Pancreas (tissue), 10 donors: Measurements from ENCODE around the gene SHC4. TPM values are rescaled to one million over a fixed set of nuclear protein-coding genes. Genes with fewer than 3 reads are reported as not detected.
"Not testable (repeated sequence)": the region's sequence is repeated elsewhere in the genome, so short reads cannot be mapped to it uniquely, and the experiment has no call there.

Experiments used
- ATAC-seq, 4 donors: fragments of 200-7000 bp; cut with Tn5 transposase; one replicate each; pipeline versions ENCODE4 v1.8.0 to v1.9.1; 2020; ENCODE audit warnings: mild to moderate bottlenecking in 4 of 4, moderate library complexity in 4 of 4
- DNase-seq, 6 donors: peaks; one replicate each; pipeline ENCODE4 v3.0.0-alpha.2; 2020
- FAIRE-seq: peaks from 2 replicates; lab custom pipeline; 2012; peaks lifted over from hg19 to GRCh38; lab: Jason Lieb, UNC
- H3K27ac ChIP-seq, 4 donors: fragments of 200-600 bp; sonication (generic); 1 replicate in 3 of 4; 2 replicates in 1 of 4; pipeline versions ENCODE4 v1.5.0 to v1.8.0; 2020
- H3K27me3 ChIP-seq, 4 donors: fragments of 200-600 bp; one replicate each; pipeline ENCODE4 v1.8.0; 2021
- H3K36me3 ChIP-seq, 3 donors: fragments of 200-600 bp; sonication (generic) in 1 of 3; one replicate each; pipeline versions ENCODE4 v1.5.0 to v1.8.0; 2020 to 2021
- H3K4me1 ChIP-seq, 3 donors: fragments of 200-600 bp; one replicate each; pipeline ENCODE4 v1.8.0; 2021
- H3K4me3 ChIP-seq, 4 donors: fragments of 200-600 bp; sonication (generic) in 2 of 4; one replicate each; pipeline versions ENCODE4 v1.5.0 to v1.8.0; 2020 to 2021
- H3K9me3 ChIP-seq, 4 donors: fragments of 200-600 bp; one replicate each; pipeline ENCODE4 v1.8.0; 2021
- WGBS, 2 donors: extraction: QIAGEN DNeasy Blood & Tissue Kit; methylation state at CpG; one replicate each; pipeline ENCODE4 v1.1.7; 2013; 5-methylcytosine and 5-hydroxymethylcytosine counted together
- intact Hi-C, 3 donors: fragments of 100-400 bp; cut with DNase I; formaldehyde crosslinking; loops; one replicate each; pipeline versions ENCODE4 v1.11.1 to v1.14.2; 2022
- polyA plus RNA-seq, 2 donors: library from polyadenylated mRNA; stranded (reverse); fragments of 200-250 nt; gene quantifications; one replicate each; pipeline ENCODE4 v1.2.3, GENCODE V29; 2013
- total RNA-seq, 6 donors: library from RNA; stranded (reverse); fragmentation: NEBNext Ultra II Directional in 4 of 6; extraction: Animal tissue kit (Norgen Biotek cat#: 25700) in 4 of 6; gene quantifications; one replicate each; pipeline versions ENCODE4 v1.2.1 to v1.2.4, GENCODE V29; 2021 to 2023
- TF ChIP-seq, protein P1 (sequence below), 4 donors: fragments of 200-600 bp; sonication (generic) in 3 of 4; IDR thresholded peaks; one replicate each; pipeline versions ENCODE4 v1.5.0 to v1.8.0; 2021; ENCODE audit warnings: antibody characterized with exemption in 4 of 4
- donor health status: healthy with polysubstance abuse.
- donor health status: DM: no; HTN: no; CAD: no; lungs with moderate emphysema.
- donor health status: DM: no; HTN: no; CAD: no.
- donor health status: control.
- donor health status: control.
- donor health status: Bipolar disorder and iron deficiency.
- donor health status: DM: yes; HTN: yes; CAD: no.
- donor health status: DM: no; HTN: no; CAD: no.
- donor health status: DM: no; HTN: no; CAD: no.
- donor health status: DM: yes; HTN: yes; CAD: no.

The SHC4 gene
- total and polyA plus RNA-seq, 8 donors, result 0.03 to 0.24 (median 0.17) TPM; not detected in 1

- Histone ChIP-seq H3K36me3 (no peaks in the 10 kb centered on the region), H3K4me3 (no peak overlapping the region), H3K9me3 (no peaks in the 10 kb centered on the region), H3K27ac (no peak overlapping the region), H3K27me3 (no peaks in the 10 kb centered on the region), H3K4me1 (peaks cover 0 to 6% (median 4%) of the 10 kb centered on the region in 3 donors)
- TF ChIP-seq, protein P1, sequence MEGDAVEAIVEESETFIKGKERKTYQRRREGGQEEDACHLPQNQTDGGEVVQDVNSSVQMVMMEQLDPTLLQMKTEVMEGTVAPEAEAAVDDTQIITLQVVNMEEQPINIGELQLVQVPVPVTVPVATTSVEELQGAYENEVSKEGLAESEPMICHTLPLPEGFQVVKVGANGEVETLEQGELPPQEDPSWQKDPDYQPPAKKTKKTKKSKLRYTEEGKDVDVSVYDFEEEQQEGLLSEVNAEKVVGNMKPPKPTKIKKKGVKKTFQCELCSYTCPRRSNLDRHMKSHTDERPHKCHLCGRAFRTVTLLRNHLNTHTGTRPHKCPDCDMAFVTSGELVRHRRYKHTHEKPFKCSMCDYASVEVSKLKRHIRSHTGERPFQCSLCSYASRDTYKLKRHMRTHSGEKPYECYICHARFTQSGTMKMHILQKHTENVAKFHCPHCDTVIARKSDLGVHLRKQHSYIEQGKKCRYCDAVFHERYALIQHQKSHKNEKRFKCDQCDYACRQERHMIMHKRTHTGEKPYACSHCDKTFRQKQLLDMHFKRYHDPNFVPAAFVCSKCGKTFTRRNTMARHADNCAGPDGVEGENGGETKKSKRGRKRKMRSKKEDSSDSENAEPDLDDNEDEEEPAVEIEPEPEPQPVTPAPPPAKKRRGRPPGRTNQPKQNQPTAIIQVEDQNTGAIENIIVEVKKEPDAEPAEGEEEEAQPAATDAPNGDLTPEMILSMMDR (IDR thresholded peaks at IDR 0.05), result no peak
- FAIRE-seq, result no peak
- peak in 1 of 6 donors; percentile 51 for DNase-seq
- WGBS, 2 donors, result 84 to 91% methylated on average over 35 of the region's 35 CpGs
- intact Hi-C loops, result no loop called here
- no peak for ATAC-seq
Observed at GRCh38 chr15:48972750-48973503, 9.2 kb upstream of the SHC4 start.

- H3K9me3 ChIP-seq, intact Hi-C loops, H3K27ac ChIP-seq, H3K4me1 ChIP-seq, ATAC-seq, DNase-seq, FAIRE-seq, H3K36me3 ChIP-seq, H3K27me3 ChIP-seq, H3K4me3 ChIP-seq: not testable (repeated sequence)
- WGBS, 2 donors, result 67 to 83% methylated on average over 1 of the region's 1 CpG
Observed at GRCh38 chr15:48970926-48971325, 7.2 kb upstream of the SHC4 start.

DNA sequence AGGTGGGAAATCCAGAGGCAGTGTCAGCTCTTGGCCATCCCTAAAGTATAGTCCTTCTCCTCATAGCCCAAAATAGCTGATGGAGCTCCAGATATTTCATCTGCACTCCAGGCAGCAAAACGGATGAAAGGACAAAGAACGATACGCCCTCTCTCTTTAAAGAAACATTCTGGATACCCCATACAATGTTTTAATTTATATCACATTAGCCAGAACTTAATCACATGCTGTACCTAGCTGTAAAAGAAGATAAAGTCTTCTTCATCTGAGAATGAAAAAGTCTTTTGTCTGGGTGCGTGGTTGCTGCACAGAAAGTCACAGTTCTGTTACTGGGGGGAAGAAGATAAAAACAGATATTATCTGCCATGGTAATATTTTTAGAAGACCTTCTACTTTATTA lies 4.3 kb upstream of the SHC4 start:
- Histone ChIP-seq H3K4me3 (no peak overlapping the region), H3K4me1 (peaks cover 0 to 11% (median 0%) of the 10 kb centered on the region in 3 donors), H3K27ac (no peak overlapping the region), H3K27me3 (peaks cover 0 to 24% (median 2%) of the 10 kb centered on the region in 4 donors), H3K36me3 (no peaks in the 10 kb centered on the region), H3K9me3 (no peaks in the 10 kb centered on the region)
- TF ChIP-seq, protein P1 (IDR thresholded peaks at IDR 0.05), result no peak
- ATAC-seq (no peak), FAIRE-seq (no peak), DNase-seq (no peak)
- intact Hi-C loops, result no loop called here
- WGBS, 2 donors, result 68 to 78% methylated on average over 4 of the region's 4 CpGs

- intact Hi-C loops, result no loop called here
- TF ChIP-seq, protein P1 (IDR thresholded peaks at IDR 0.05), result no peak
- DNase-seq (no peak), FAIRE-seq (no peak), ATAC-seq (no peak)
- Histone ChIP-seq H3K9me3 (no peaks in the 10 kb centered on the region), H3K4me3 (no peak overlapping the region), H3K27me3 (peaks cover 0 to 24% (median 2%) of the 10 kb centered on the region in 4 donors), H3K27ac (no peak overlapping the region), H3K36me3 (no peaks in the 10 kb centered on the region), H3K4me1 (peaks cover 0 to 14% (median 0%) of the 10 kb centered on the region in 3 donors)
Observed at GRCh38 chr15:48967336-48967735, 3.6 kb upstream of the SHC4 start.

- Histone ChIP-seq H3K36me3 (no peaks in the 10 kb centered on the region), H3K9me3 (no peaks in the 10 kb centered on the region), H3K4me3 (no peak overlapping the region), H3K4me1 (peaks cover 0 to 14% (median 0%) of the 10 kb centered on the region in 3 donors), H3K27ac (no peak overlapping the region), H3K27me3 (peaks cover 0 to 24% (median 2%) of the 10 kb centered on the region in 4 donors)
- no peak for ATAC-seq
- no peak for FAIRE-seq
- intact Hi-C loops, result no loop called here
- TF ChIP-seq, protein P1 (IDR thresholded peaks at IDR 0.05), result no peak
- no peak for DNase-seq
- WGBS, 2 donors, result 51 to 68% methylated on average over 2 of the region's 2 CpGs
Observed at GRCh38 chr15:48966595-48967301, 3.0 kb upstream of the SHC4 start.
